HTERT RPE-1 (cell line): Measurements from ENCODE around the gene ZBTB7B.

ENCODE experiments used
- in situ Hi-C: fragments of 300-500 bp; cut with MboI; formaldehyde crosslinking; loops from 4 replicates; pipeline ENCODE4 v1.14.3; 2020; ENCODE audit warnings: low sequenced_read_pairs

Gene ZBTB7B

GRCh38 chr1:155002464-155003226 lies at the start of gene ZBTB7B:
TSS of gene ZBTB7B (plus strand) at chr1:155002802. CDS start at chr1:155014661, 11,859 bp downstream.
- in situ Hi-C loops, result no loop called here

DNA sequence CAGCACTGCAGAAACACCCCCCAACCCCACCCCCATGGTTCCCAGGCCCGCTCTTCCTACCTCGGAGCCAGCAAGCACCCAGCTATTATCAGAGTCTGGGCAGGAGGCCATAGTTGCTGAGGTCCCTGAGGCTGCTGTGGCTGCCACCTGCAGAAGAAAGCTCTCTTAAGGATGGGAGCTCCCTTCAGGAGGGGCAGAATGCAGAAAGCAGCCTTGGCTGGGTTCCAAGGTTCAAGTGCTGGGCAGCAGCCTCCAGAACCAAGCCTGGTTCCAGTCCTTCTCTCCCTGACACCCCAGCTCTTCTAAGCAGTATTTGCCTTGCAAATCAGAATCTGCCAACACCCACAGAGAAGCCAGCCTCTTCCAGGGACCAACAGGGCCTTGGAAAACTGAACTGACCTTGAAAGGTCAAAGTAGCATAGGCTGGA lies 49.0 kb upstream of the ZBTB7B start:
- in situ Hi-C loops, result no loop called here

DNA sequence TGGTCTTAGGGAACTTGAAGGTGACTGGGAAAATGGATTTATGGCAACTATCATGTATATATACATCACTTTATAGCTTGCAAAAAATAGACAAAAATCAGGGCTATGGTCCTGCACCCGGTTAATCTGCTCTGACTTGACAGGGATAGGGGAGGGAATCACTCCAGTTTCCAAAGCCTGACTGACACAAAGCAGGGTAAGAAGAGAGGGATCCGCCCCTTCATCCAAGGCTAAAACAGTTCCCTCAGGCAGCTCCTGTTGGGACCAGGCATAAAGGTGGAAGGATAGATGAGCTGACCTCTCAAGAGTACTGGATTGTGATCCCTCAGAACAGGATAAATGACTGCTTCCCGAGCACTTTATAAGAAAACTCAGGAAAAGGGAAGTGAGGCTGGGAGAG lies 48.1 kb upstream of the ZBTB7B start:
- in situ Hi-C loops, result no loop called here

DNA sequence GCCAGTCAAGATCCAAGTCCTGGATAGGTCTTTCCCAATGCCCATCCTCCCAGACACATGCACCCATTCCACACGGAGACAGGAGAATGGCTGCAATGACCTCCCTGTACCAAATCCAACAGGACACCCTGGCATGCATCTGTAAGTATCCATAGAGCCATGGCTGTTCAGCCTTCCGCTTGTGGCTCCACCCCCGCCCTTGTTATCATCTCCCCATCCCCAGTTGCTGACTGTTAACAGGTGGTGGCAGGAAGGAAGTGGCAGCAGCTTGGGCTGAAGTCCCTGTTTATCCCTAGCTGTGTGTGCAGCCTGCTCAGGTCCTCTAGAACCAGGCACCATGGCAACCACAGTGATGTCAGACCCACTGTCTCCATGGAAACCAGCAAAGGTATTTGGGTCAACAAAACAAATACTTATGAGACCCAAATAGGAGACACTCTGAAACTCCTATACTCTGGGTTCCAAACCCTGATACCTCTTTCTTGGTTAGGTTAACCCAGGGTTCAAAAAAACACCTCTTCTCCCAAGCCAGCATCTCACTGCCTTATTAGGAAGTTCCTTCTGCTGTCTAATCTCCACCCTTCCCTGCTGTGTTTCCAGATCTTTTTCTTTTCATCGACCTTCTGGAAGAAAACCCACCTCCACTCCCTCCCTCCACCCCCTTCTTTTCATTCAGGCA lies 47.4 kb upstream of the ZBTB7B start:
- in situ Hi-C loops, result no loop called here

DNA sequence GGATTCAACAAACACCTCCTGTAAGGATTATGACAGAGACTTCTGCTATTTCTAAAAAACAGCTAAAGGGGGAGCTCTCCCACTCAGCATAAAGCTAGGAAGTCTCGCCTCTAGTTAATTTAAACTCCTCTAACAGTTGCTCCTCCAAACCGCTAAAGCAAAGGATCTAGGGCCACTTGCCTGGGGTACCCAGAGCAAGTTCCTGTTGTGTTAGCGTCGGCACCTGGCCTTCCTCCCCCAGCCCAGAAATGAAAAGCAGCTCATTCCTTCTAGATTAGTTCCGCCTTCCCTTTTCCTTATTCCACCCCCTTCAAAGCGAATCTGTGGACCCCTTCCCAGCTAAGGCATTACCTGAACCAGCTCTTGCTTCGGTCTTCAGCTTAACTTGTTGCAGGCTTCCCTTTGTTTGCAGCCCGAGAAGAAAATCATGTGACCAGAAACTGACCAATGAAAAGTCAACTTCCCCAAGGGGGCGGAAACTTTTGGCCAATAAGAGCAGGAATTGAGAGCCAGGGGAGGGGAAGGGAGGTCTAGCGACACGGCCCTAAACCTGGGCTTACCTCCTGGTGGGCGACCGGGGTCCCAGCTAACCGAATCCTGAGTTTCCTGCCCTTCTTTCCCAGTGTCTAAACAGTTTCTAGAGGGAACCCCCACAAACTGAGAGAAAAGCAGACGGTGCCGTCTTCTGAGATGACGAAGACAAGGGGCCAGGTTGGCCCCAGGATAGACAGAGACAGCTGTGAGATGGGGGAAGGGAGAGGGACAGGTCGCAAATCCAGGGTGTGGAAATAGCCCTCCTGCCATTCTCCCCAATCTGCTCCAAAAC lies 46.7 kb upstream of the ZBTB7B start, which contains the start of gene PBXIP1:
TSS of gene PBXIP1 (minus strand) at position 382 of the 826 bp plus-strand sequence. CDS start 2,378 bp downstream, outside the sequence.
- in situ Hi-C loops, result no loop called here

GRCh38 chr1:154956544-154956941 lies 46.1 kb upstream of the ZBTB7B start:
- in situ Hi-C loops, result no loop called here

GRCh38 chr1:154957091-154957657 lies 45.4 kb upstream of the ZBTB7B start:
- in situ Hi-C loops, result no loop called here

DNA sequence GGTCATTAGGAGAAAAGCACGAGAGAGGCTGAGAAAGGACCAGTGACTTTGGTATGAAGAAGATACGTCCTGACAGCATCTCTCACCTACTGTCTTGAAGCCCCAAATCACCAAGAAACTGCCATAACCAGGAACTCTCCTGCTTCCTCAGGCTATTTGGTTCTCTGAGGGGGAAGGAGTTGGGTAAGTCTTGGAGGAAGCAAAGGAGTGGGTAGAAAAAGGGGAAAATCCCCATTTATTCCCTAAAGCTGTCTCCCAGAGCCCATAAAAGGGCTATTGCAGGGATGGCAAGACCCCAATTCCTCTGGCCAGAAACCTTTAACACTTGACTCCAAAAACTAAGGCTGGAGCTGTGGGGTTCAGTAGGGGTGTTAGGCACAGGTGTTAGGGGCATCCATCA lies 44.6 kb upstream of the ZBTB7B start:
- in situ Hi-C loops, result no loop called here

- in situ Hi-C loops, result no loop called here
Measured at GRCh38 chr1:154958681-154959425, 43.7 kb upstream of the ZBTB7B start.

DNA sequence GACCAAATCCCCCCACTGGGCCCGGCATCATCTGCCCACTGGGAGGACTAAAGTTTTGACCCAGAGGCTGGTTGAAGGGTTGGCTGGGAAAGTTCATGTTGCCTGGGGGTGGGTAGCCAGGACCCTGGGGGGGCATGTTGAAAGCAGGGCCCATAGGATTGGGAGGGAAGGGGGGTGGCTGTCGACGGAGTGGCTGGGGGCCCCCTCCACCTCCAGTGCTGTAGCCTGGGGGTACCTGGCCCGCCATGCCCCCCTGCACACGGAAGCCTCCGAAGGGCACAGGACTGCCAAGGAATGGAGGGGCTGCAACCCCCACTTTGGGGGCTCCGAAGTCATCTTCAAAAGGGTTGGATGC lies 43.2 kb upstream of the ZBTB7B start:
- in situ Hi-C loops, result no loop called here

DNA sequence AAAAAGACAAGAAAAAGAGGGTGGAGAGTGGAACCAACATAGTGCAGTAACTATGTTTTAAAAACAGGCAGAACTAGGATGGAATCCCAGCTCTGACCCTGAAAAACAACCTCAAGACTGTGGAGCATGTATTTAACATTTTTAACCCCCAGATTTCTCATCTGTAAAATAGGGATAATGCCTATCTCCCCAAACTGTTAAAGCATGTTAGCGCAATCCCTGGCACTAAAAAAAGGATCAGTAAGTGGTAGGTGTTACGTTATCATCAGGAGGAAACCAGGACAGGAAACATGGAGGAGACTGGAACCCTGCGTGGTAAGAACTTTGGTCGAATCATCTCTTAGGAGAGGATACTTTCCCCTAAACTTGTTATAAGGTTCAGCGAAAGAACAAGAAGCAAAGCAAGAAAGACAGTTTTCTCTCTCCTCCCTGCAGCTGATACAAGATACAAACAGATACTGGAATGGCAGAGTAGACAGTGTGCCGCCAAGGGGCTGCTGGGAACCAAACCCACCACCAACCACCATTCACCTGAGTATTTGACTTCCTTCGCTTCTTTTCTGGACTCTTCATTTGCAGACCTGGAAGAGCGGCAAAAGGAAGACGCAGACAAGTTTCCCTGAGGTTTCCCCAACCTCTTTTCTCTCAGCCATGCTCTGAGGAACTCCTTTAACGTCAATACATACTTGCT lies 42.0 kb upstream of the ZBTB7B start:
- in situ Hi-C loops, result no loop called here

GRCh38 chr1:154961207-154962155 lies 41.1 kb upstream of the ZBTB7B start, which contains the start of gene PYGO2:
TSS of gene PYGO2 (minus strand) at chr1:154961782. CDS start at chr1:154961576, 206 bp downstream.
- in situ Hi-C loops, result no loop called here

DNA sequence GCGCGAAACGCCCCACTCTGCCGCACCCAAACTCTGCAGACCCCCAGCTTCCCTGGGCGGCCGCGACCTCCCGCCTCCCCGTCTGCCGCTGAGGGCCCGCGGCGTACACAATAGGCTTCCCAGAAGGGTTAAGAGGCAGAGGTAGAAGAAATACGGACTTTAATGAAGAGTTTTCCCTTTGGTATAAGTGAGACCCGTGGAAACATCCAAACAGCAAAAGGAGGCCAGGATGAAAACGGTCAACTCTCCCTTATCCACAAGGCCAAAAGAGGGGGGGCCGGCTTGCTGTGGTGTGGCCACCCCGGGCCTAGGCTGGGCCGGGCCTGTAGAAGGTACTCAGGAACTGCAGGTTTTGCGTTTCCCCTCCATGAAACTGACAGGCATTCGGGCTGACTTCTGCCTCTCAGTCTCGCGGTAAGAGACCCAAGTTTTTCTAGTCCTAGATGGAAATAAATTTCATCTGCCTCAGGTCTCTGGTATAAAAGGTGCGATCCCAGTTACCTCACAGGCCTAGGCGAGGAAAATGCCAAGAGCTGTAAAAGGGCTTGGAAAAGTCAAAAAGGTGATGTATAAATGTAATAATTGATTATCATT lies 40.3 kb upstream of the ZBTB7B start:
- in situ Hi-C loops, result no loop called here

DNA sequence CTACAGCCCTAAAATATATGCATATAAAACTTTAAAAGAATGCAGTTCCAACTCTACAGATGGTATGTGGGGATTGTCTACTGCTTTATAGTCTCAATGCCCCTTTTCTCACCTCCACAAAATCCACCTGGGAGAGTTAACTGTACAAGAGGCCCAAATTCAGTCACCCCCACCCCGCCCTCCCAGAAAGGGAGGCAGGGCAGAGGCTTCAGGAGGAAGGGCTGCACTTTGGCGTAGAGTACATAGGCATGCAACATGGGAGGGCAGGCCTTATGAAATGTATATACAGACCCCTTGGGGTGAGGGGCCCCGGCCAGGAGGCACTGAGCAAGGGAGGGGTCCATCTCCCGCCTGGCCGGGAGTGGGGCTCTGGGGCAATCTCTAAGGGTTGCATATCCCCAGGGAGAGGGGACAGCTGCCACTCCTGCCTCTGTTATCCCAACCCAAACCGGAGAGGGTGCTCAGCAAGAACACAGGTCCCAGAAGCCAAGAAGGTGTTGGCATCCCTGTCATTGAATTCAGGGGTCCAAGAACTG lies 39.7 kb upstream of the ZBTB7B start:
- in situ Hi-C loops, result no loop called here

DNA sequence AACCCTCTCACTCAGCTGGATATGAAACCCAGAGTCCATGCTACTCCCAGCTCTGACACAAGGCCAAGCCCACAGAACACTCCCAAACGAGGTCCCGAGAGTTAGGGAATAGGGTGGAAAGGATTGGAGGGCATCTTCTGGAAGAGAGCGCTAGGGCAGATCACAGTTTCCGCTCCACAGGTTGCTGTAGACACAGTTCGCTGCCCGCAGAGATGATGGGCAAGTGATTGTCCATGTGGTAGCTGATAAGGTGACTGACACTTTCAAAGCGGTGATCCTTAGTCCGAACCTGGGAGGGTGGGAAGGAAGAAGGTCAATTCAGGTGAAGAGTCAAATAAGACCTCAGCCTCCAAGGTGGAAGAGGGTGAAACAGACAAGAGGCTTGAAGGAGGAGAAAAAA lies 39.0 kb upstream of the ZBTB7B start:
- in situ Hi-C loops, result no loop called here

GRCh38 chr1:154964359-154964758 lies 38.2 kb upstream of the ZBTB7B start:
- in situ Hi-C loops, result no loop called here

- in situ Hi-C loops, result no loop called here
Measured at GRCh38 chr1:154966111-154966510, 36.5 kb upstream of the ZBTB7B start.

- in situ Hi-C loops, result no loop called here
Measured at GRCh38 chr1:154967331-154967950, 35.2 kb upstream of the ZBTB7B start.
